HG03139 (cell line): ENCODE data around the gene FBXW10B.
"Not testable (repeated sequence)": the region's sequence is repeated elsewhere in the genome, so short reads cannot be mapped to it uniquely, and the experiment has no call there.

ENCODE experiments used
- ATAC-seq: cut with Tn5 transposase; IDR thresholded peaks from one replicate; pipeline ENCODE4 v1.9.1; 2021; ENCODE audit not compliant: unreplicated experiment

Gene FBXW10B

DNA sequence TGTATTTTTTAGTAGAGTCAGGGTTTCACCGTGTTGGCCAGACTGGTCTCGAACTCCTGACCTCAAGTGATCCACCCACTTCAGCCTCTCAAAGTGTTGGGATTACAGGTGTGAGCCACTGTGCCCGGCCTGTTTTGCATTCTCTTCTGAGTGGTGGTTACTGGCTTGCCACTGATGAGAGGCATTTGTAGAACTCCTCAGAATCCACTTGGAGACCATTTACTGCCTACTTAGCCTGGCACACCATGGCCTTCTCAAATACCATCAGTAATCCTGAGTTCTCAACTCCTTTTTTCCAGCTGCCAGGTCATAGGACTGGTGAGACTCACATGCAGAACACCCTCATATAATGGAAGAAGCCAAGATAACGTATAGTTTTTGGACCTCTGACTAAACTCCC is 22.5 kb upstream of the FBXW10B start:
- not testable (repeated sequence) for ATAC-seq

DNA sequence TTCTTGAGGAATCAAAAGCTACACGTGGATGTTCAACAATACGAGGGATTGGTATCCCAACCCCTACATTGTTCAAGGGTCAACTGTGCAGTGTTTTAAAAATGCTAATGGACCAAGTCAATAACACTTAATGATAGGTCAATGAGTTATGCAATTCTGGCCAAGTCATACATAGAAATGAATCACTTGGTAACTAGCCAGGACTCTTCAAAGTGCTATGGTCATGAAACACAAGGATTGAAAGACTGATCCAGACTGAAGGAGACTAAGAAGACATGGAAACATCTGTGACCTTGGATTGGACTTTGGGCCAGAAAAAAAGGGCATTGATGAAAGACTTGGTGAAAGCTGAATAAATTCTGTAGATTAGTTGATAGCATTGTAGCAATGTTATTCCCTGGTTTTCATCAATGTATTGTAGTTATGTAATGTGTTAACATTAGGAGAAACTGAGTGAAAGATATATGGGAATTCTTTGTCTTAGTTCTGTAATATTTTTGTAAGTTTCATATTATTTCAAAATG is 11.5 kb upstream of the FBXW10B start:
- ATAC-seq, result not testable (repeated sequence)

DNA sequence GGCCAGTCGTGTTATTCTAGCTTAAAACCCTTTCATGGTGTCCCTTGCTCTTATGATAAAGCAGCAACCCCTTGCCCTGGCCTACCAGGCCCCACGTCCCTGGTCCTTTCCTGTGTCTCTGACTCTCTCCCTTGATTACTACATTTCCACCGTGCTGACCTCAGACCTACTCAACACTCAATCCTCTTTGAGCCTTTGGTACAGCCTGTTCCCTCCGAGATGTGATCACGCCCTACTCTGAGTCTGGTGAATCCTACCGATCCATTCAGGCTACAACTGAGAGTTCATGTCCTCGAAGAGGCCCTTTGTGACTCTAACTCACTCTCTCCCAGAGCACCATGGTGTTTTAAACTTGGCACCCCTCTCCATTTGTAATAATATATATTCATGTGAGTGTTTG is 10.5 kb upstream of the FBXW10B start:
- not testable (repeated sequence) for ATAC-seq

DNA sequence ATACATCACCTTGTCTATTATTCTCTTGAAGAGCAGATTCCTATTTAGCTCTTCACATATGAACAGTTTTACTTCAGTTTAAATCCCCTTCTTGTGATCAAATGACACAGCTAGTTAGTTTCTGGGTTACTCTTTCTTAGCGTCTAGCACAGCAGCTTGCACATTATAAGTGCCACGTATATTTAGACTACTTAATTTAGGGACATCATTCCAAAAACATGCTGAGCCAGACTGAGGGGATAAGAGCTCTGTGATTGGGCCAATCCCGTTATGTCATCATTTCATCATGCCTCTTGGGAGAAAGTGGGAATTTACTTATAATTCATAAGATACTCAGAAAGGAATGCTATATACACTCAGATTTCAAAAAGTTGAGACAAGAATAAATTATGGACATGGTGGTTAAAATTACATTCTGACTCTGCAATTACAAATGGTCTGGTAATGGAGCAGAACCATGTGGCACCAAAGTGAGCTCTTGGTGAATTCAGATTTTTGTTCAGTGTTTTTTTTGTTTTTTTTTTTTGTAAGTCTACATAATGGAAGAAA is 4.2 kb upstream of the FBXW10B start:
- ATAC-seq, result not testable (repeated sequence)

DNA sequence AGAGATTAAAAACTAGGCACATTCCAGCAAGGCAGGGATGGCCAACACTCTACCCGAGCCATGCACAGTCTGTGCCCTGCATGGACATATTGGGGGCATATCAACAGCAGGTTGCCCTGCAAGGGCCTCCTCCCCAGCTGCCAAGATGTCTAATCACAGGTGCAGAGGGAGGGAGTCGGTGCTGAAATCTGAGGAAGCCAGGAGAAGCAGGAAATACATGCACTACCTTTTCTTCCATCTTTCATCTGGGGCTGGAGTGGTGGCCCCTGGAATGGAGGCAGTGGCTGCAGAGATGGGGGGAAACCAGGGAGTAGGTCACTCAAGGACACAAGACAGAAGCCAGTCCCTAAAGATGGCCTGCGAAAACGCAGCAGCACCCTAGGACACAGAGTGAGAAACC is 3.8 kb upstream of the FBXW10B start:
- ATAC-seq, result not testable (repeated sequence)

DNA sequence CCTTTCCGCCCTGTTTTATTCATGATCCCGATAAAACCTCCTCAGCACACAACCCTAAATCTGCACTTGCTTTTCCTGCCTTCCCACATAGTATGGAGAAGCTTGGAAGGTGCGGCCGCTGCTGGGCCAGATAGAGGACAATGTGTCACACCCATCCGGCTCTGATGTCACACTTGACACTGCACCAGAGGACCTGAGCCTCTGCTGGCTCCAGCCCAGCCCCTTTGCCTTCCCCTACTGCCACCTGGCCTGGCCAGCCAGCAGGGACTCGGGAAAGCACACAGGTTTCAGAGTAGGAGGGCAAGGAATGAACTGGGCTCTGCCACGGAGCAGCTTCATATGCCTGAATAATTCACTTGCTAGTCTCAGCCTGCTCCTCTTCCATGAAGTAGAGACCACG is 2.6 kb upstream of the FBXW10B start:
- ATAC-seq, result not testable (repeated sequence)

DNA sequence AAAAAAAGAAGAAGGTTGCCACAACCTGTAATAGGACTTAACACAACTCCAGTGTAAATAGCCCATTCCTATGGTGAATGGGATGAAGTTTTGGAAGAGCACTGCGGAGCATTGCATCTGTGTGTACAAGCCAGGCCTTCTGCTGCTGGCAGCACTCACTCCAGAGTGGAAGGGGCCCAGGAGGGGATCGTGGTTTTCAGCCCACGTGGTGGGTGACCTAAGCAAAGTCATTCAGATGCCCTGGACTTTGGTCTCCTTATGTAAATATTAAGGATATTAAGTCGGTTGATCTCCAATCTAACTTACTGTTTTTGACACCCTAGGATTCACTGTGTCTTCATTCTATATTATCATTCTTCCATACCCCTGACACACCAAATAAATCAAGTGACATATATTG is 2.7 kb downstream of the FBXW10B start:
- not testable (repeated sequence) for ATAC-seq

DNA sequence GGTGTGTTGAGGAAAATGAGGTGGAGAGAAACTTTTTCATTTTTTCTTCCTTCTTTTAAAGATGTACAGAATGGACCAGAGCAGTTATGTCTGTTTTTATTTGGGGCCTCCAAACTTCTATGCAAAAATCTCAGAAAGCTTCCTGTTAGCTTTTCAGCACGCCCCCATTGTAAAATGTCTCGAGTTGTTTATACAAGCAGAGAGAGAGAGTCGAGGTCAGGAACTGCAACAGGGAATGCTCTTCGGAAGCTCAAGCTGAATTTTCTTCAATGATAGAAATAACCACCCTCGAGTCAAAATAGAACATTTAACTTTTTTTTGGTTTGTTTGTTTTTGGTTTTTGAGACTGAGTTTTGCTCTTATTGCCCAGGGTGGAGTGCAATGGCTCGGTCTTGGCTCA is 3.7 kb downstream of the FBXW10B start:
- ATAC-seq, result not testable (repeated sequence)

DNA sequence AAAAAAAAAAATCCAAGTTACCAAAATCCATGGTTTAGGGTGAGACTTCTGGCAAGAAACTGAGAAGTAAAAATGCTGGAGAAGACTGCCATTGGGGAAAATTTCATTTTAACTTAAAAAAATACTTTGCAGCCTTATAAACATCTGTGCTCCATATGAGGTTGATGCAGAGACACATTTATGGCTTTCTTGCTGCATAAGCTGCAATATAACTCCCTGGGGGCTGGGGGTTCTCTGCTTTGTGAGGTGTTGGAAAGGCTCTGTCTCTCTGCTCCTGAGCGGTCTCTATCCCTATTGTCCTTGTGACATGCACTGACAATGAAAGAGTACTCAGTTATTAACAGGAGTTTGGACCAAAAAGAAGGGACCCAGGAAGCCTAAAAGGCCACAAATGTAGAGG is 6.4 kb downstream of the FBXW10B start:
- not testable (repeated sequence) for ATAC-seq

DNA sequence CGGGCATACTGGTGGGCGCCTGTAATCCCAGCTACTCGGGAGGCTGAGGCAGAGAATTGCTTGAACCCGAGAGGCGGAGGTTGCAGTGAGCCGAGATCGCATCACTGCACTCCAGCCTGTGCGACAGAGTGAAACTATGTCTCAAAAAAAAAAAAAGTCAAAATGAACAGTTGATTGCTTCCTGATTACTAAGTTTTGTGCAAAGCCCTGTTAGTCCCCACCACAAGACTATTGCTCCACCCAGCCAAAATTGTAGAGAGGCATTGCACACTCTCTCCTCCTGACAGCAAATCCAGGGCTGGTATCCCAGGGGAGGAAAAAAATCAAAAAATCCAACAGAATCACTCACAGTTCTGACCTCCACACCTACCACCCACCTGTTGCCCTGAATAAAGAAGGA is 26.5 kb downstream of the FBXW10B start:
- ATAC-seq, result not testable (repeated sequence)

DNA sequence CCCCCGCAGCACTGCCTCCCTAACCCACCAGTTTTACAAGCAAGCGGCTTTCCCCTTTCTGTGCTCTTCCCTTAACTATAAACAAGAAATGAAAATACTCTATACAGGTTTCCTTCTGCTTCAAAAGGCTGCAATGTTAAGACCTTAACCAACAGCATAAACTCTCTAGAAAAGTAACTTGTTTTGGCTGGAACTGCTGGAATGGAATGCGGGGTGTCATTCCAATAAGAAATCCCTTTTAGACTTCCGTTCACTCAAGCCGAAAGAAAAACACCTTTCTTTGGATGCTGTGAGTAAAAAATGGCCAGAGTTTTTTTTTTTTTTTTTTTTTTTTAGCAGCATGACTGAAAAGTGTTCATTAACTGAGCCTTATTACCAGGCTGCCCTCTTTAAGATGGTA is 27.5 kb downstream of the FBXW10B start:
- not testable (repeated sequence) for ATAC-seq

DNA sequence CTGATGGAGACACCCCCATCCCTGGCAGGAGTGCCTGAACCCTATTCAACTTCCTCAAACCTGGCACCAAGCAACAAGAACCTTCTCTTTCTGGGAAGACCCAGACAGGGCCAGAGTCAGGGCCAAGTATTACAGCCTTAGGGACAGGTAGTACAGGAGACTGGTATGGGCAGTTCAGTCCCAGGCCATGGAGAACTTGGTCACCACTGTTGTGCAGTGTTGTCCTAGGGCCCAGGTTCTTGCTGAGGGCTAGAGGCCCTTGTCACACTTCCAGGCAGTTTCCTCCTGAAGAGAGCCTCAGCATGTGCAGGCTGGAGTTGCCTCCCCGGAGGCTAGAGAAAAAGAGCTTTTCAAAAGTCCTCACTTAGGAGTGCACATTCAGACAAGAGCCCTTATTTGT is 28.7 kb downstream of the FBXW10B start:
- ATAC-seq, result not testable (repeated sequence)

DNA sequence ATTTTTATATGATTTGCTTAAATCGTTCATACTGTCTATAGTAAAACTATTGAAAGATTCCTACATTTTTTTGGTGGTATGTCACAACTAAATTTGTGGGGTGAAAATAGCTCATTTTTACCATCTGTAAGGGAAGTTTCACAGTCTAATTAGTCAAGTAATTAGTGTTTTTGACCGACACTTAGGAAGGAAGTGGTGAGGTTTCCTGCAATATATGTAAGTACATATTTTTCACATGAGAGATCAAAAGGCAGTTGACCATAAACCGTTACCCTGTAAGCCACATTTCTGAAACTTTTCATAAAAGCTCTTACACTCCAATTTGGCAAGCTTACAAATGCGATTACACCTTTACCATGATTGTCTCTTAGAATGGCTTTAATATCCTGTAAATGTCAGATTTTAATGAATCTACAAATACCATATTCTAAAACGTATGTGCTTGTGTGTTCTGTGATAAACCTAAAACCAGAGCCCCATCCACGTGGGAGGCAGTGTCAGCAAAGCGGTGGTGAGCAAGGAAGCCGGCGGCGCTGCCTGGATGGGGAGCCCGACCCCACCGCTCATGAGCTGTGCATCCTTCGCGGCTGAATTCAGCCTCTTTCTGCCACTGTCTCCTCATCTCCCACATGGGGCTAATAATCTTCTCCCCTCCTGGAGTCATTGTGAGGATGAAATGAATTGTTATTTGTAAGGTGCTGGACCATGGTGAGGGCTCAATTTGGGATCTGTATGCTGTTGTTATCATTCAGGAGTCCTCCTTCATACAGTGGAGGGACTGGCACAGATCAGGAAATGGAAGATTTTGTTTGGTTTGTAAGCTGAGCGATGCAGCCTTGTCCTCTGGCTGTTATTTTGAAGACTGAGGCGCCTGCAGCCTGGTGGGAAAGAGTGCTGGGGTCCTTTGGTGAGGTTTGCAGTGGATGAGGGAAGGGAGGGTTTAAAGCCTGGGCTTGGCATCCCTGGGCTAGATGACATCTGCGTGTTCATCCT is 29.7 kb downstream of the FBXW10B start:
- ATAC-seq, result peak; percentile 71

DNA sequence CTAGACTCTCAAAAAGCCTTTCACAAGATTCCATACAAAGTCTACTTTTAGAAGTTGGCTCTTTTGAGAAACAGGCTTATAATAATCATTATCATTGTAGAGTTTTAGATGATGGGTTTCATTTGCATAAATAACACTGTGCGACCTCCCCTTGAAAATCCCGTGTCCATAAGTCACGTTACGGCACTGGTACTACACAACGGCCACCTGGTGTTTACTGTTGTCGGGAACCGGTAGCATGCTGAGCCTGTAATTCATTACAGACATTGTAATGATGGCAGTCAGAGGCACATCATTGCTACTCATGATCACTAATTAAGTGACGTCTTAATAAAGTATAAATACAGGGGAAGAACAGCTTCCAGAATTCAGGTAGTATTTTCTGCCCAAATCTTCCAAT is 31.5 kb downstream of the FBXW10B start:
- ATAC-seq, result not testable (repeated sequence)

DNA sequence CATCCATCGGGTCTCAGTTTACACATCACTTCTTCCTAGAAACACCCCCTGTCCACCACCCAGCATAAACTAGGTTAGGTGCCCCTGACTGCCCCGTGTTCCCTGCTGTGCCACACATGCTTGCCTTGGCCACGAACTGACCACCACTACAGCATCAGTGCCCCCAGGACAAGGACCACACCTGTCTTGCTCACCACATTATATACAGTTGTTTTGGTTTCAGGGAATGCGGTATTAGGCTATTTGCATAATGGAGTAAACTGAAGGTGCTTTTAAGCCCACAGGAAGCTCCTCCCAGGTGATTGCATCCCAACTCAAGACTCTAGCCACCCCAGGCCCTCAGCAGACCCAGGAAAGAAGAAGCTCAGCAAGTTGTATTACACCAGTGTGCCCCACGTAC is 36.2 kb downstream of the FBXW10B start:
- not testable (repeated sequence) for ATAC-seq

DNA sequence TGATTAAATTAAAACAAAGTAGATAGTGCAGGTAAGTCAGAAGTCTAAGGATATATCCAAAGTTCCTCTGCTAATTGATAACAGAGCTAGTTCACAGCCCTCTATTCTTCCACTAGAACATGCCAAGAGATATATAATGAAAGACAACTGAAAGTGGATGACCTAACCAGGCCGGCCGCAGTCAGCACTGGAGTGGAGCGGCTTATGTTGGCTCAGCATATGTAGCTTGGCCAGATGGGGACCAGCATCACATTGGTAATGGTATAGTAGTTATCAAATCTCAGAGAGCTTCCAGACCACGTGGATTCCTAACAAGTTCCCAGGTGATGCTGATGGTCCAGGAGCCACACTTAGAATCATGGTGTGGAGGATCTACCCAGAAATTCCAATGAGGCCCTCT is 38.0 kb downstream of the FBXW10B start:
- not testable (repeated sequence) for ATAC-seq

DNA sequence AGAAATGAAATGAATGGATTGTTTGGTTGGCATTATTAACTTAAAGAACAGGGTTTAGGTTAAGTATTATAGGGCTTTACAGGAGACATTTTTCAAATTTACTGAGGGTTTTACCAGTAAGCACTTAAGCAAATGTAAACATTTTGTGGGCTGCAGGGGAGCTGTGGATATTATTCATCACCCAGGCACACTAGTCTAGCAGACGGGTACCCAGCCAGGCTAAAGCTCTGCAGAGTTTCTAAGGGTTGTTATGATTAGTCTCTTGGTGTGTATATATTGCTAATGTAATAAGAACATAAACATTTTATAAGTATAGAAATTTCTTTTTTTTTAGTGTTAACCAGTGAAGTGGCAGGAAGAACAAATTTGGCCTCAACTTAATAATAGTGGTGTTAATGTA is 42.7 kb downstream of the FBXW10B start:
- not testable (repeated sequence) for ATAC-seq

DNA sequence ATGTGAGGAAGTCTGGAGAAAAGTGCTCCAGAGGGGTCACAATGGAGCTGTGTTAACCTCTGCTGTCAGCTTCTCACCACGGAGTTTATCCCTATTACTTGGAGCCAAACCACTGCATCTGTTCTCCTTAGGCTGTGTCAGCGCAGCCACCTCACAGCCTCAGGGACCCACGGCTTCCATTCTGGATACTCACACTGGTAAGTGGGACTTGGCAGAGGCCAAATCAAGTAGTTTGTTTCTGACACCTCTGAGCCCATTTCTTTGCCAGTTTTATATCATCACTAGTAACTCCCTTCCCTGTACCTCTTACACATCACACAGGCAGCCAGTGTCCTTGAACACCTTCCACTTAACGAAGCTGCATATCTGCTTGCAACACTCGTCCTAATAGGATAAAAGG is 44.8 kb downstream of the FBXW10B start:
- not testable (repeated sequence) for ATAC-seq

DNA sequence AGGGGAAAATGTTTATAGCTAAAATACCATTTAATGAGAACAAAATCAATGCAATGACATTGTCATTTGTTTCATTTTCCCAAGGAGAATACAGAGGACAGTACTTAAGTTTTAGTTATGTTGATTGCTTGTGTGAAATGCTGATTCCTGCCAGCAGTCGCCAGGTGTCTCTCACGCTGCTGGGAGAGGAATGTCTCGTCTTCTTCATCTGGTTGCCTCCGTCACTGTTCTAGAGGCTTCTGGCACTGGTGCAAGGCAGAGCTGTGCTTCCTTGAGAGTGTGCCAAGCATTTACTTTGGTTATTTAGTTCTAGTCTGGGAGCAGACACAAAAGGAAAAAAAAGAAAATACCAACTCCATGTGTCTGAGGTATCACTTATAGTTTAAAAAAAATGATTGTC is 45.6 kb downstream of the FBXW10B start:
- not testable (repeated sequence) for ATAC-seq
